HepG2 (cell line): ENCODE measurements around the gene NOPCHAP1. TPM values are rescaled to one million over a fixed set of nuclear protein-coding genes. Genes with fewer than 3 reads are reported as not detected.

Source experiments
- ATF4 ChIP-seq, 2 experiments: fragments of 450-650 bp in 1 of 2; sonication (generic) in 1 of 2; formaldehyde crosslinking; IDR thresholded peaks; 2 replicates each; pipeline versions ENCODE4 v1.5.0 to v1.8.0; 2020 to 2022; ENCODE audit warnings: mild to moderate bottlenecking in 1 of 2, missing genetic modification reagents in 1 of 2
- HNF1A ChIP-seq, 2 experiments: sonication (generic) in 1 of 2; formaldehyde crosslinking in 1 of 2; IDR thresholded peaks; 2 replicates each; pipeline versions ENCODE4 v1.4.0 to v1.6.1; 2016 to 2020; ENCODE audit warnings: borderline replicate concordance in 1 of 2, low read depth in 1 of 2, mild to moderate bottlenecking in 1 of 2, missing genetic modification reagents in 1 of 2
- IKZF5 ChIP-seq: IDR thresholded peaks from 2 replicates; pipeline ENCODE4 v1.6.1; 2018; ENCODE audit warnings: missing genetic modification reagents, mild to moderate bottlenecking, missing compliant biosample characterization
- PATZ1 ChIP-seq: sonication (generic); formaldehyde crosslinking; IDR thresholded peaks from 2 replicates; pipeline ENCODE4 v1.4.0; 2020; ENCODE audit warnings: missing genetic modification reagents
- PHF8 ChIP-seq: sonication (generic); formaldehyde crosslinking; IDR thresholded peaks from 2 replicates; pipeline ENCODE4 v1.5.0; 2020; ENCODE audit warnings: missing genetic modification reagents
- SIX4 ChIP-seq: sonication (generic); formaldehyde crosslinking; IDR thresholded peaks from 2 replicates; pipeline ENCODE4 v1.4.0; 2020; ENCODE audit warnings: missing genetic modification reagents
- SOX5 ChIP-seq: IDR thresholded peaks from 2 replicates; pipeline ENCODE4 v1.6.1; 2016; ENCODE audit warnings: borderline replicate concordance
- ZNF296 ChIP-seq: sonication (generic); formaldehyde crosslinking; conservative IDR thresholded peaks from 2 replicates; pipeline ENCODE4 v1.5.0; 2020; ENCODE audit warnings: mild to moderate bottlenecking, missing genetic modification reagents
- ZNF431 ChIP-seq: sonication (generic); formaldehyde crosslinking; IDR thresholded peaks from 2 replicates; pipeline ENCODE4 v1.9.0; 2022; ENCODE audit warnings: missing genetic modification reagents, low read depth, mild to moderate bottlenecking, borderline replicate concordance
- ZNF512B ChIP-seq: sonication (generic); formaldehyde crosslinking; IDR thresholded peaks from 2 replicates; pipeline ENCODE4 v1.5.1; 2020; ENCODE audit warnings: missing genetic modification reagents, mild to moderate bottlenecking, borderline replicate concordance
- ZNF562 ChIP-seq: sonication (generic); formaldehyde crosslinking; IDR thresholded peaks from 2 replicates; pipeline ENCODE4 v1.8.0; 2022; ENCODE audit warnings: missing genetic modification reagents, borderline replicate concordance
- ZSCAN21 ChIP-seq: sonication (generic); formaldehyde crosslinking; IDR thresholded peaks from 2 replicates; pipeline ENCODE4 v1.8.0; 2022; ENCODE audit warnings: mild to moderate bottlenecking, missing genetic modification reagents, moderate library complexity, borderline replicate concordance
- polyA plus RNA-seq, 8 experiments: library from polyadenylated mRNA; depleted of rRNA in 3 of 8; stranded (reverse) in 7 of 8; unstranded in 1 of 8; fragments of >200 nt; fragmentation: Illumina TruSeq in 4 of 8; extraction: Trizol in 4 of 8; gene quantifications; 2 replicates each; pipeline versions ENCODE4 v1.2.1 to v1.2.3, GENCODE V29; 2011 to 2016; ENCODE audit warnings: low read depth in 4 of 8, missing spikeins in 1 of 8, mixed read lengths in 1 of 8; ENCODE audit not compliant: insufficient read depth in 1 of 8
- total RNA-seq, 5 experiments: library from RNA; depleted of rRNA; stranded (reverse); fragments of >200 nt; fragmentation: Illumina TruSeq; extraction: Trizol; gene quantifications; 2 replicates each; pipeline ENCODE4 v1.2.3, GENCODE V29; 2016; ENCODE audit warnings: low read depth in 1 of 5

The NOPCHAP1 gene
- total and polyA plus RNA-seq, 2 of the 13 experiments (the other 11 are each of a cell fraction or from before 2014, with no cell fraction given) = 5.7 to 38.1 TPM

GRCh38 chr12:104958001-104958804 is 27.9 kb upstream of the NOPCHAP1 start, which contains the start of gene SLC41A2 (continued):
- TF ChIP-seq ATF4 (CRISPR knock-in tag; IDR thresholded peaks at IDR 0.05) = no peak
- TF ChIP-seq ZNF431 (CRISPR knock-in tag) = no peak
- 0 out of 2 replicates have a peak, but pooled peaks have one; percentile 75 for TF ChIP-seq PATZ1
- TF ChIP-seq ZNF296 = no peak
- TF ChIP-seq PHF8 (CRISPR knock-in tag) = peak; percentile 76; the same call in 1 of the 2 replicates
- no peak for TF ChIP-seq SIX4 (CRISPR knock-in tag)
- TF ChIP-seq HNF1A (IDR thresholded peaks at IDR 0.05; ENCODE audit: low read depth) = no peak
- TF ChIP-seq HNF1A (CRISPR knock-in tag; IDR thresholded peaks at IDR 0.05; ENCODE audit: borderline replicate concordance) = no peak
- TF ChIP-seq ZSCAN21 (CRISPR knock-in tag) = peak; percentile 23; the same call in 1 of the 2 replicates
- no peak for TF ChIP-seq ZNF562 (CRISPR knock-in tag)
- TF ChIP-seq ZNF512B = 0 out of 2 replicates have a peak, but pooled peaks have one; percentile 23
- peak; percentile 58; the same call in 1 of the 2 replicates for TF ChIP-seq IKZF5
- TF ChIP-seq SOX5 = no peak; the same call in 1 of the 2 replicates
